Measurements from ENCODE around the gene C20orf144.

Gene C20orf144

GRCh38 chr20:33685328-33686099 lies 23.4 kb downstream of the C20orf144 start:
- H3K4me3 ChIP-seq (replicated peaks; ENCODE audit: low read depth, low read length), result peak overlapping the region; percentile 54

GRCh38 chr20:33686100-33686983 lies 24.2 kb downstream of the C20orf144 start, which contains the start of gene E2F1:
E2F1 (minus strand) TSS chr20:33686385; CDS start chr20:33686264, 121 bp downstream.
- TF ChIP-seq CTCF (IDR thresholded peaks at IDR 0.05; ENCODE audit: low read depth, low read length, missing control alignments), result peak; percentile 21
- peak within 1 kb of the TSS; percentile 54 for H3K4me3 ChIP-seq (replicated peaks; ENCODE audit: low read depth, low read length)
- DNase-seq (ENCODE audit: extremely low read depth, low read depth), result peak; percentile 52

More at GRCh38 chr20:33685328-33686099, 23.4 kb downstream of the C20orf144 start:
- TF ChIP-seq CTCF (IDR thresholded peaks at IDR 0.05; ENCODE audit: low read depth, low read length, missing control alignments), result no peak
- no peak for DNase-seq (ENCODE audit: extremely low read depth, low read depth)

GRCh38 chr20:33686984-33687366 lies 24.8 kb downstream of the C20orf144 start:
- TF ChIP-seq CTCF (IDR thresholded peaks at IDR 0.05; ENCODE audit: low read depth, low read length, missing control alignments), result no peak
- H3K4me3 ChIP-seq (replicated peaks; ENCODE audit: low read depth, low read length), result peak overlapping the region; percentile 27
- DNase-seq (ENCODE audit: extremely low read depth, low read depth), result no peak

- DNase-seq (ENCODE audit: extremely low read depth, low read depth), result no peak
- H3K4me3 ChIP-seq (replicated peaks; ENCODE audit: low read depth, low read length), result no peak overlapping the region
- TF ChIP-seq CTCF (IDR thresholded peaks at IDR 0.05; ENCODE audit: low read depth, low read length, missing control alignments), result no peak
These were observed 25.3 kb downstream of the C20orf144 start for GRCh38 chr20:33687370-33687915.

- TF ChIP-seq CTCF (IDR thresholded peaks at IDR 0.05; ENCODE audit: low read depth, low read length, missing control alignments), result no peak
- DNase-seq (ENCODE audit: extremely low read depth, low read depth), result no peak
- no peak overlapping the region for H3K4me3 ChIP-seq (replicated peaks; ENCODE audit: low read depth, low read length)
These were observed 26.1 kb downstream of the C20orf144 start for GRCh38 chr20:33687993-33688937.
